GM12872 (cell line): ENCODE results near the gene NOSTRIN.

Experiments used
- CTCF ChIP-seq: IDR thresholded peaks from 3 replicates; pipeline ENCODE4 v1.5.1; 2011; ENCODE audit warnings: low read depth, mild to moderate bottlenecking, low read length, moderate library complexity; ENCODE audit not compliant: insufficient read depth

The NOSTRIN gene

GRCh38 chr2:168802859-168803725, 655 bp downstream of the NOSTRIN start:
- TF ChIP-seq CTCF: no peak

- TF ChIP-seq CTCF: no peak
Observed at GRCh38 chr2:168804214-168804613, 1.8 kb downstream of the NOSTRIN start.

DNA sequence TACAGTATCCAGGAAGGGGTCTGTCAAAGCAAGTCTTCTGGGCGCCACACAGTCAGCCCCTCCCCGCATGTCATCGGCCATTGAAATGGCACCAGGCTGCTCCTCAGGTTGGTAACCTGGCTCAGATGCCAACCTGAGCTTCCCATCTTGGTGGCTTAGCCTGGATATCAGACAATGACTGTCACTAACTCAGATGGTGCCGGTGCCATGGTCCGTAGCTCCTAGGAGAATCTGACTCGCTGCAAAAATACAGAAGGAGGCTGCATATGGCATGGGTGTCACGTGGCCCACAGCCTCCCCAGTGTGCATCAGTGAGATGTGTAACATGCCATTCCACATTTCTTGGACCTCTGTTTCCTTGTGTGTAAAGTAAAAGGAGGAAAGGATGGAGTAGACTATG, 3.2 kb downstream of the NOSTRIN start:
- no peak for TF ChIP-seq CTCF

GRCh38 chr2:168809537-168809936, 7.1 kb downstream of the NOSTRIN start:
- no peak for TF ChIP-seq CTCF

DNA sequence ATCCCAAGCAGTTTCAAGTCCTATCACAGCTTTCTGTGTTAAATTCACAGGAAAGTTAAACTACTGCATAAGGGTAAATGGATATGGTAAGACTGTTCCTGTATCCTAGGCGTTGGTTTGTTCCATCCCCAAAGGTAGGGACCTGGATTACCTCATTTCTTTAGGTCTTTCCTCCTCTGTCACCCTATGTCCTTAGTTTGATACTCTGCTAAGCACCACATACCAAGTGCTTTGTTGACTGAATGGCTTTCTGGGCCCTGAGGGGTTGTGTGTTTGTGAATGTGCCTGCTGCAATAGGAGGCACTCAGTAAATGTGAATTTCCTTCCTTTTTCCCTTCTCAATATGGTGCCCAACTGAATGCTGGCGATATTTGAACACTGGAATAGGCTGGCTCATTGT, 7.8 kb downstream of the NOSTRIN start:
- TF ChIP-seq CTCF: no peak

- TF ChIP-seq CTCF: no peak
Observed at GRCh38 chr2:168811696-168812095, 9.3 kb downstream of the NOSTRIN start.

- no peak for TF ChIP-seq CTCF
Observed at GRCh38 chr2:168814046-168814445, 11.6 kb downstream of the NOSTRIN start.
